22Rv1 (cell line): ENCODE measurements around the gene TRDMT1.

Source experiments
- ZFX ChIP-seq: fragments of 450-650 bp; IDR thresholded peaks from 2 replicates; pipeline ENCODE4 v1.6.1; 2017; ENCODE audit warnings: antibody characterized with exemption, borderline replicate concordance
- TF ChIP-seq, protein P1 (sequence below): fragments of 450-650 bp; IDR thresholded peaks from 2 replicates; pipeline ENCODE4 v1.5.1; 2017; ENCODE audit warnings: mild to moderate bottlenecking

DNA sequence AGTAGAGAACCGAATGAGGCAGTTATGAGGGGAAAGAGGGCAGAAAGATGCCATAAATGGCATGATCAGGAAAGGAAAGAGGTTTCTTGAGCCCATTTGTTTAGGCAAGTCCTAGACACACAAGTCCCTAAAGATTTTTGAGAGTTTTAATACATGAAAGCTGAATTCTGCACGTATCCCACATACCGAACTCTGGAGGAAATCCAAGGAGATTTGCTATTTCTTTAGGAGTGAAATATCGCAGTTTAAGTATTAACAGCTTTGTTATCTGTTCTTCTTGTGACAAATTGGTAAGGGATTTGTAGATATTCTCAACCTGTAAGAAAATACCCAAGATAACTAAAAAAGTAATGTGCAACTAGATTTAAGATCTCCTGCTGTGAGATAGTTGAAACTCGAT, 48.2 kb downstream of the TRDMT1 start:
- TF ChIP-seq, protein P1, sequence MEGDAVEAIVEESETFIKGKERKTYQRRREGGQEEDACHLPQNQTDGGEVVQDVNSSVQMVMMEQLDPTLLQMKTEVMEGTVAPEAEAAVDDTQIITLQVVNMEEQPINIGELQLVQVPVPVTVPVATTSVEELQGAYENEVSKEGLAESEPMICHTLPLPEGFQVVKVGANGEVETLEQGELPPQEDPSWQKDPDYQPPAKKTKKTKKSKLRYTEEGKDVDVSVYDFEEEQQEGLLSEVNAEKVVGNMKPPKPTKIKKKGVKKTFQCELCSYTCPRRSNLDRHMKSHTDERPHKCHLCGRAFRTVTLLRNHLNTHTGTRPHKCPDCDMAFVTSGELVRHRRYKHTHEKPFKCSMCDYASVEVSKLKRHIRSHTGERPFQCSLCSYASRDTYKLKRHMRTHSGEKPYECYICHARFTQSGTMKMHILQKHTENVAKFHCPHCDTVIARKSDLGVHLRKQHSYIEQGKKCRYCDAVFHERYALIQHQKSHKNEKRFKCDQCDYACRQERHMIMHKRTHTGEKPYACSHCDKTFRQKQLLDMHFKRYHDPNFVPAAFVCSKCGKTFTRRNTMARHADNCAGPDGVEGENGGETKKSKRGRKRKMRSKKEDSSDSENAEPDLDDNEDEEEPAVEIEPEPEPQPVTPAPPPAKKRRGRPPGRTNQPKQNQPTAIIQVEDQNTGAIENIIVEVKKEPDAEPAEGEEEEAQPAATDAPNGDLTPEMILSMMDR = no peak
- no peak for TF ChIP-seq ZFX
